Retinal pigment epithelial cell (primary cell): Measurements from ENCODE around the gene BCAP29.

Source experiments
- DNase-seq: peaks from one replicate; pipeline ENCODE4 v3.0.0-alpha.2; 2010; ENCODE audit warnings: low read depth
- H3K4me3 ChIP-seq: 2 replicates; pipeline ENCODE4 v1.5.1; 2011; ENCODE audit warnings: mild to moderate bottlenecking, low read length, control low read depth, moderate library complexity
- CTCF ChIP-seq: conservative IDR thresholded peaks from 2 replicates; pipeline ENCODE4 v1.5.1; 2011; ENCODE audit warnings: low read depth, low read length, control low read depth, inconsistent platforms

The BCAP29 gene

GRCh38 chr7:107594961-107595737, 15.1 kb downstream of the BCAP29 start:
- TF ChIP-seq CTCF, result no peak
- no peak overlapping the region for H3K4me3 ChIP-seq
- DNase-seq, result no peak

- DNase-seq, result no peak
- H3K4me3 ChIP-seq, result no peak overlapping the region
- no peak for TF ChIP-seq CTCF
Measured at GRCh38 chr7:107596881-107597581, 17.0 kb downstream of the BCAP29 start.

- no peak overlapping the region for H3K4me3 ChIP-seq
- no peak for TF ChIP-seq CTCF
- no peak for DNase-seq
Measured at GRCh38 chr7:107597582-107597916, 17.5 kb downstream of the BCAP29 start.

- no peak overlapping the region for H3K4me3 ChIP-seq
- no peak for TF ChIP-seq CTCF
- no peak for DNase-seq
Measured at GRCh38 chr7:107597953-107598352, 17.9 kb downstream of the BCAP29 start.

GRCh38 chr7:107599262-107599661, 19.2 kb downstream of the BCAP29 start:
- H3K4me3 ChIP-seq, result no peak overlapping the region
- DNase-seq, result no peak
- no peak for TF ChIP-seq CTCF

GRCh38 chr7:107600816-107601215, 20.8 kb downstream of the BCAP29 start:
- DNase-seq, result no peak
- TF ChIP-seq CTCF, result no peak
- no peak overlapping the region for H3K4me3 ChIP-seq
